Tibial nerve (tissue), 4 donors: ENCODE measurements around the gene BCAR1. TPM values are rescaled to one million over a fixed set of nuclear protein-coding genes. Genes with fewer than 3 reads are reported as not detected.

Experiments
- DNase-seq, 2 donors: peaks; one replicate each; pipeline ENCODE4 v3.0.0-alpha.2; 2019; ENCODE audit warnings: low spot score in 2 of 2
- H3K27ac ChIP-seq, 4 donors: fragments of 200-600 bp; sonication (generic) in 3 of 4; one replicate each; pipeline ENCODE4 v1.5.1; 2017 to 2019; ENCODE audit warnings: mild to moderate bottlenecking in 1 of 4
- H3K27me3 ChIP-seq, 2 donors: fragments of 200-600 bp; sonication (generic) in 1 of 2; one replicate each; pipeline versions ENCODE4 v1.5.1 to v1.6.0; 2017 to 2019
- H3K36me3 ChIP-seq, 3 donors: fragments of 200-600 bp; sonication (generic); one replicate each; pipeline ENCODE4 v1.5.1; 2018 to 2019
- H3K4me1 ChIP-seq, 4 donors: fragments of 200-600 bp; sonication (generic) in 3 of 4; one replicate each; pipeline ENCODE4 v1.5.1; 2017 to 2019
- H3K4me3 ChIP-seq, 4 donors: fragments of 200-600 bp; sonication (generic) in 3 of 4; one replicate each; pipeline ENCODE4 v1.5.1; 2017 to 2019; ENCODE audit warnings: mild to moderate bottlenecking in 1 of 4, moderate library complexity in 1 of 4
- H3K9me3 ChIP-seq, 4 donors: fragments of 200-600 bp; sonication (generic) in 3 of 4; one replicate each; pipeline ENCODE4 v1.5.1; 2017 to 2019
- CTCF ChIP-seq, 5 experiments: fragments of 200-600 bp in 3 of 5; fragments of 450-650 bp in 2 of 5; sonication (generic) in 3 of 5; IDR thresholded peaks; one replicate each; pipeline ENCODE4 v1.5.1; 2016 to 2019; ENCODE audit warnings: antibody characterized with exemption in 5 of 5, mild to moderate bottlenecking in 3 of 5, moderate library complexity in 2 of 5
- EP300 ChIP-seq, 2 donors: sonication (generic); formaldehyde crosslinking; IDR thresholded peaks; one replicate each; pipeline ENCODE4 v1.6.1; 2017; ENCODE audit warnings: antibody characterized with exemption in 2 of 2, mild to moderate bottlenecking in 1 of 2
- POLR2A ChIP-seq, 2 donors: fragments of 450-650 bp; IDR thresholded peaks; one replicate each; pipeline ENCODE4 v1.6.1; 2017; ENCODE audit warnings: antibody characterized with exemption in 2 of 2, mild to moderate bottlenecking in 2 of 2, moderate library complexity in 2 of 2
- WGBS, 2 donors: methylation state at CpG; one replicate each; pipeline ENCODE4 v1.1.5; 2018; 5-methylcytosine and 5-hydroxymethylcytosine counted together
- total RNA-seq, 4 donors: library from RNA; depleted of rRNA; stranded (reverse); fragments of >200 nt; gene quantifications; one replicate each; pipeline ENCODE4 v1.1.0, GENCODE V29; 2016

BCAR1 gene
- total RNA-seq, 4 donors from 2014 or later: 41.0 to 57.3 (median 42.9) TPM

GRCh38 chr16:75204410-75204758, 47.0 kb downstream of the BCAR1 start:
- TF ChIP-seq CTCF (IDR thresholded peaks at IDR 0.05) (no peak), EP300 (IDR thresholded peaks at IDR 0.05) (no peak), POLR2A (IDR thresholded peaks at IDR 0.05) (no peak)
- Histone ChIP-seq H3K4me1 (peaks cover 0 to 4% (median 0%) of the 10 kb centered on the region in 4 donors), H3K9me3 (no peaks in the 10 kb centered on the region), H3K4me3 (no peak overlapping the region), H3K27me3 (peaks cover 0 to 10% of the 10 kb centered on the region in 2 donors), H3K36me3 (no peaks in the 10 kb centered on the region), H3K27ac (no peak overlapping the region)
- WGBS, 2 donors: 83 to 97% methylated on average over 1 to 5 of the region's 6 CpGs
- DNase-seq: no peak

- Histone ChIP-seq H3K27ac (no peak overlapping the region), H3K4me1 (peaks cover 0 to 7% (median 0%) of the 10 kb centered on the region in 4 donors), H3K4me3 (no peak overlapping the region), H3K36me3 (no peaks in the 10 kb centered on the region), H3K27me3 (peaks cover 0 to 10% of the 10 kb centered on the region in 2 donors), H3K9me3 (no peaks in the 10 kb centered on the region)
- TF ChIP-seq CTCF (IDR thresholded peaks at IDR 0.05) (no peak), POLR2A (IDR thresholded peaks at IDR 0.05) (no peak), EP300 (IDR thresholded peaks at IDR 0.05) (no peak)
- no peak for DNase-seq
- 75 to 80% methylated on average over 13 of the region's 13 CpGs for WGBS, 2 donors
Measured at GRCh38 chr16:75203667-75204409, 47.6 kb downstream of the BCAR1 start.

GRCh38 chr16:75203096-75203495, 48.3 kb downstream of the BCAR1 start:
- Histone ChIP-seq H3K36me3 (no peaks in the 10 kb centered on the region), H3K27me3 (peaks cover 0 to 14% of the 10 kb centered on the region in 2 donors), H3K9me3 (no peaks in the 10 kb centered on the region), H3K4me3 (no peak overlapping the region), H3K27ac (no peak overlapping the region), H3K4me1 (peaks cover 0 to 11% (median 0%) of the 10 kb centered on the region in 4 donors)
- TF ChIP-seq CTCF (IDR thresholded peaks at IDR 0.05) (no peak), EP300 (IDR thresholded peaks at IDR 0.05) (no peak), POLR2A (IDR thresholded peaks at IDR 0.05) (no peak)
- no peak for DNase-seq
- 83 to 87% methylated on average over 12 of the region's 12 CpGs for WGBS, 2 donors

- 87 to 88% methylated on average over 13 of the region's 13 CpGs for WGBS, 2 donors
- no peaks in the 10 kb centered on the region for H3K36me3 ChIP-seq
- no peaks in the 10 kb centered on the region for H3K9me3 ChIP-seq
- no peak for TF ChIP-seq CTCF (IDR thresholded peaks at IDR 0.05)
- no peak for TF ChIP-seq EP300 (IDR thresholded peaks at IDR 0.05)
- TF ChIP-seq POLR2A (IDR thresholded peaks at IDR 0.05): no peak
- H3K27ac ChIP-seq: no peak overlapping the region
- no peak overlapping the region for H3K4me3 ChIP-seq
- peaks cover 0 to 12% (median 0%) of the 10 kb centered on the region in 4 donors for H3K4me1 ChIP-seq
- peaks cover 0 to 24% of the 10 kb centered on the region in 2 donors for H3K27me3 ChIP-seq
- no peak for DNase-seq
Measured at GRCh38 chr16:75202069-75202590, 49.3 kb downstream of the BCAR1 start.

GRCh38 chr16:75198135-75198600, 53.3 kb downstream of the BCAR1 start:
- WGBS, 2 donors: 24 to 41% methylated on average over 15 to 18 of the region's 18 CpGs
- no peaks in the 10 kb centered on the region for H3K9me3 ChIP-seq
- peaks cover 0 to 34% of the 10 kb centered on the region in 2 donors for H3K27me3 ChIP-seq
- H3K27ac ChIP-seq: no peak overlapping the region
- peaks cover 0 to 12% (median 0%) of the 10 kb centered on the region in 4 donors for H3K4me1 ChIP-seq
- TF ChIP-seq CTCF (IDR thresholded peaks at IDR 0.05): no peak
- TF ChIP-seq POLR2A (IDR thresholded peaks at IDR 0.05): no peak
- no peak for TF ChIP-seq EP300 (IDR thresholded peaks at IDR 0.05)
- H3K4me3 ChIP-seq: no peak overlapping the region
- no peak for DNase-seq
- H3K36me3 ChIP-seq: no peaks in the 10 kb centered on the region
